NCI-H748 (cell line): Measurements from ENCODE around the gene PRDM2.
A peak's percentile ranks its signal among the peaks of the same experiment; 100 is the strongest.

Experiments
- DNase-seq: peaks from one replicate; lab custom pipeline; 2025; ENCODE audit not compliant: unreplicated experiment; lab: John Stamatoyannopoulos, UW

PRDM2 gene

DNA sequence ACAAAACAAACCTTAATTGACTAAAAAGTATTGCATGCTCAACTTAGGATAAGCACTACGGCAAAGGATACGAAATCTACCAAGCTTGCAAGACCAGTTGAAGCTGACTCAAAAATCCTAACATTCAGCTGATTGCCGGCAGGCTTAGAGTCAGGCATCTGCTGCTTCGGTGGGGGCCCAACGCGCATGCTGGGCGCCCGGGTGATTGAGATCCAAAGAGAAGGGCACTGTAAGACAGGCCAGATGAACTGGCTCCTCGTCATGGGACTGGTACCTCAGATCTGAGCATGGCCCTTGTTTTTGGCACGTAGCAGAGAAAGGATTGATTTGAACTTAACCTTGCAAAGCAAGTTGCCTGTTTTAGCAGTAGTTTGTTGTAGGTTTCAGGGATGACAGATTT lies 86.6 kb downstream of the PRDM2 start:
- DNase-seq = no peak

DNA sequence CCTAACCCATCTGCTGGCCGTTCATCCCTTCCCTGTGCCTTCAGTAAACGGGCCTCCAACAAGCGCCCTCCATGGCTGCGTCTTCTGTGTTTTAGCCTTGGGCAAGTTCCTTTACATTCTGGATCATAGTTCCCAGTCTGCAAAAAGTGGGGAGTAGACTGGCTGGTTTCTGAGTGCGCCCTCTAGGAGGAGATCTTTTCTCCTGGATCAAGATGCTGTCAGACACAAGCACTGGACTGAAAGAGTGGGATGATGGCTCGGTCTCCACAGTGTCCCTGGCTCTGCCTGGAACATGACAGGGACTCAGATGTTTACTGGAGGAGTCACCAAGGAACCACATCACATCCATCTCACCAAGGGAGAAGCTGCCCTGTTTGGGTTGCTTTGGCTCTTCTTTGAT lies 88.8 kb downstream of the PRDM2 start:
- no peak for DNase-seq

- no peak for DNase-seq
Measured at GRCh38 chr1:13790290-13791030, 90.5 kb downstream of the PRDM2 start.

DNA sequence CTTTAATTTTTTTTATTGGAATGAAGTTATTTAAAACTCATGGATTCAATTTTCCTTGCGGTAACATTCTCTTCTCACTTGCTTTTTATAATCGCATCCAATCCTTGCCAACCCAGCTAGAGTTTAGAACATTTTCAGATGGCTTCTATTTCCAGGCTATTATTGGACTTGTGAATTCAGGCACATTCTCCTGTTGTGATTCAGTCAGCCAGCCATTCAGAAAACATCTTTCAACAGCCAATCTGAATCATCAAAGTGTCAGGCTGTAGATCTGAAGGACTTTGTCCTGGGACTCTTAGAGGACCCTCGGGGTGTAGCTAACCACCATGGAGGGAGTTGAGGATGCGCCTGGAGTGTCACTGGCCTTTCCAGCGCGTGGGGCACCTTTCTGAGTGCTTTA lies 92.4 kb downstream of the PRDM2 start:
- no peak for DNase-seq

GRCh38 chr1:13793088-13793730 lies 93.2 kb downstream of the PRDM2 start:
- no peak for DNase-seq

DNA sequence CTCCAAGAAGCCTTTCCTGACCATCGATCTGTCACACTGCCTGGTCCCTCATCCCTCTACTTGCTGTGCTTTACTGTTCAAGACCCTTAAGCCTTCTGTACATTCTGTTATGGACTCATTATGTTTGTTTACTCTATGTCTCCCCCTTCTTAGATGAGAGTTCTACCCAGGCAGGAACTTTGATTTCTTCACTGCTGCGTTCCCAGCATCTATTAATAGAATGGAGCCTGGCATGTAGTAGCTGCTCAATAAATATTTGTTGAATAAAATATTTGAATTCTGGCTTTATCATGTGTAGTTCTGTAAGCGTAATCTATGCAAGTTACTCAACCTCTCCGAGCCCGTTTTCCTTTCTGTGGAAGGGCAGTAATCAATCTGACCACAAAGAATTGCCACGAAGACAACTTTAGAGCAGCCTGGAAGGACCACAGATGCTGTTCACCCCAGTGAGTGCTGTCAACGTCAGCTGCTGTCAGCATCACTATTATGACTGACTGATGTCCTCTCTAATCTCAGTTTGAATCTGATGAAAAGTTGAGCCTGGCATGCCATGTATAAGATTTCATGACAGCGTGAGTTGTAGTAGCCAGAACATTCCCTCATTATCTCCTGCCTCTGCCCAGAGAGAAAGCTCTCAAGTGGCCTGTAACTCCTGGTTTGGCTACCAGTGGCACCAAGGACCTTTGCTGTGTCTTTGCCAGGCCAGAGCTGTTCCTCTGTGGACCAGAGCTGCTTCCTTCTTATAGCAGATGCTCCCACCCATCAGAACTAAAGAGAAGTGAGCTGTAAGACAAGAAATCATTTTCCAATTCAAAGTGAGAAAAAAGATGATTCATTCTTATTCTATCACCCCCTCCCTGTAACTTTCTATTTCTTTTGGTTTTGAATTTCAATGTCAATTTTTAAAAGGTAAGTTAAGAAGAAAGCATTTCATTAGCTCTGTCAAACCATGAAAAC lies 94.5 kb downstream of the PRDM2 start:
- no peak for DNase-seq

DNA sequence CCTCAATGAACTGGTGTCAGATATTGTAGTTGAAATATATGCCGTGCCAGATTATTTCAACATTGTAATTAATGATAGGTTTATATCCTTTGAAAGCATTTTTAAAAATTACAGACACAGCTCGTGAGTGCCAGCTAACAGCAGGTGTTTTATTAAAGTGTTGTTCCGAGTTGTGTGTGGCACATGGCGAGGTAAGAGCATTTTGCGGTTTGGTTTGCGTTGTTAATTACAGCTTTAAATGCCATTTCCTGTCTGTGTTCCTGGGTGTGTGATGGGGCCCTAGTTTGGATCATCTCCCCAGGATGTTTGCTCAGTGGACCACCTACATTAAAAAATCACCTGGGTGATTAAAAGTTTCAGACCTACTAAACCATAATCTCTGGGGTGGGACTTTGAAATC lies 97.4 kb downstream of the PRDM2 start:
- peak; percentile 73 for DNase-seq

DNA sequence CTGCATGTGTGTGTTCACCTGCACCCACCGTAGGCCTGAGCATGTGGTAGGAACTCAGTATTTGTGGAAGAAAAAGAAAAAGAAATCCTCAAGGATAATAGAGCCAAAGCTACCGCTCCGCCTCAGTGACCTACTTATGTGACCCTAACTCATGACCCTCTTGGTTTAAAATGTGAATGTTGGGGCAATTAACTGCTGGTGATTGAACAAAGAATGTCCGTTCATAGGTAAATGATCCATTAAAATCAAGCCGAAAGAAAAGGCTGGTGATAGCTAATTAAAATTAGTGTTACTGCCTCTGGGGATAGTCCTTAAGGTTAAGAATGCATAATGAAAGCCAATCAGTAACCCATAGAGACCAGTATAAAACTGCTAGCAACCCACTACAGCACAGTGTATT lies 98.1 kb downstream of the PRDM2 start:
- DNase-seq = no peak

DNA sequence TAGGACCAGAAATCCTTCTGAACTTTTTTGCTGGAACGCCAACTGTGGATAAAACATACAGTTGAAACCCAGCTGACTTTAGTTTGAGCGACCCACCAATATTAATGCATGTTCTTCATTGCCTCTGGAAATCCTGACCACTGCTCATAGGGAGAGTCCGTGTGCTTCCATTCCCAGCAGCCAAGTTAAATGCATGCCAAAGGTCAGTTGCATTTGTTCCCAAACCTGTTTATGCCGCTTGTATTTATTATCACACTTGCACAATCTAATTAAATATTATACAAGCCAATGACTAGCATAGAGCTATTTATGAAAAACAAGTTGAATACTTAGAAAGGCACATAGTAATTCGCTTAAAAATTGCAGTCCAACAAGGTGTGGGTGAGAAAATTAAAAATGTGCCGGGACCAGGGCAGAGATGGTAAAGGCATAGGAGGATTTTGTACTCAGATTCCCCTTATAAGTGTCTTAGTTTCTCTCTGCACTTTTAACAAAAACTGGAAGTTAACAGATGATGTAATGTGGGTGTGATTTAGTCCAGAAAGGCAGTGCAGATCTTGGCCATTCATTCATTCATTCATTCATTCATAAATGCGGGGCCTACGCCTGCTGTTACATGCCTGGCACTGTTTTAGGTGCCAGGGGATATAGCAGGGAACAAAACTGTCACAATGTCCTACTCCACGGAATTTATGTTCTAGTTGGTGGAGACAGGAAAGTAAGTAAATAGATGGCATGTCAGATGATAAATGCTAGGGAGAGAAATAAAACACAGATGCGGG lies 99.7 kb downstream of the PRDM2 start:
- no peak for DNase-seq

GRCh38 chr1:13801232-13801631 lies 101.2 kb downstream of the PRDM2 start:
- DNase-seq = peak; percentile 2

DNA sequence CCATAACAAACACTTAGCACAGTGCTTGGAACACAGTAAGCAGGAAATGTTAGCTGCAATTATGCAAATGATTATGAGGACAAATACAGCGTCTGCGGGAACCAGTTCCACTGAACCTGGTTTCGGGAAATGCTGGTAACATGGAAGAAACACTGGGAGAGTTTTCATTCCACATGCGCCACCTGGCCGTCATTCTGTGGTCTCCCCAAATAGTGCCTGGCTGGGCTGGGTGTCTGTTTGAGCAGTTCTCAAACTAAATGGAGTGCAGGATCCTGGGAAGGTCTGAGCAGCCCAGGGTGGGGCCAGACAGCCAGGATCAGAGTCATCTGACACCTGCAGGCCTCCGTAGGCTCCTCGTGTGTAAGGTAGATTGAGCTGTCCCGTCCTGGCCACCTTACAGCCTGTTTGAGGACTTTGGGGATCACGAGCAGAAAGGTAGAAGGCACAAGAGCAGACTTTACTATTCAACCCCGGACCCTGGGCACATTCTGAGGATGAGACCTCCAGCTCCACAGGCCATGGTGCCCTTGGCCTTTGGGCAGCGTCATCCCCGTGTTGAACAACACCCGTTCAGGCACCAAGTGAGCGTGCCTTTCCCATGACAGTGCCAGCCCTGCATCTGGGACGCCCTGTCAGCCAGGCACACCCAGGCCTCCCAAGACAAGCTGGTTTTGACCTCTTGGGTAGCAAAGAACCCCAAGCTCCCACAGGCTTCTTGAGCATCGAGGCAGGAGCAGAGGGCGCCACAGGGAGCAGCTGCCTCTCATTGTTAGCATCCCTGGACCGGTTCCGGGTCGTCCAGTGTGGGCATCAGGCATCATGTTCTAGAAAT lies 101.9 kb downstream of the PRDM2 start:
- DNase-seq = no peak

- no peak for DNase-seq
Measured at GRCh38 chr1:13802782-13803545, 103.0 kb downstream of the PRDM2 start.

GRCh38 chr1:13803546-13804239 lies 103.7 kb downstream of the PRDM2 start:
- no peak for DNase-seq

GRCh38 chr1:13804240-13804633 lies 104.2 kb downstream of the PRDM2 start:
- DNase-seq = no peak

- no peak for DNase-seq
Measured at GRCh38 chr1:13805431-13805830, 105.4 kb downstream of the PRDM2 start.

- no peak for DNase-seq
Measured at GRCh38 chr1:13806108-13806507, 106.1 kb downstream of the PRDM2 start.

DNA sequence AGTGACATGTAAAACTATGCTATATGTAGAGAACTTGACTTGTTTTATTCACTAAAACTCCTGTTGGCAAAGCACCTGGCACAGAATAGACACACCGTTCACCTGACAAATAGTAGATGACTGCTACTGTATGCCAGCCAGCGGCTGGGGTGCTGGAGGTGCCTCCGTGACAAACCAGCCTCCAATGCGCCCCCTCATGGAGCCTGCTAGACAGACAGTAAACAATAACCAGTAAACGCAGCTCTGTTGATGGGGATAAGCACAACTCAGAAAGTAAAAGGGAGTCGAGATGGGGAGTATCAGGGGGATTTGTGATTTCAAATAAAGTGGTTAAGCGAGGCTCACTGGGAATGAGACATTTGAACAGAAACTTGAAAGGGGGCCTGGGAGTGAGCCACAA lies 107.2 kb downstream of the PRDM2 start:
- peak; percentile 7 for DNase-seq

DNA sequence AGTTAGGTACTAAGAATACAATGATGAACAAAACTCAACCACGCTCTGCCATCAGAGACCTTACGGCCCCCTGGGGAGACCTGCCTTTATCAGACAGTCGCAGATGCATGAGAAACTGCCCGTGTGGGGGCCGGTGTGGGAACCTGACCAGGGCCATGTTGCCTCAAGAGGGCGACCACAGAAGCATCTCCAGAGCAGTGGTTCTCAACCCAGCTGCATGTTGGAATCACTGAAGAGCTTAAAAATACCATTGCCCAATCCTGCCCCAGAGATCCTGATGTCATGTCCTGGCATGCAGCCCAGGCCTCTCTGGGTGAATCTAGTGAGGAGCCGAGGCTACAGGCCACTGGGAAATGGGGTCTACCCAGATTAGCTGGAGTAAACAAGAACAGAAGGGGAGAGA lies 108.7 kb downstream of the PRDM2 start:
- no peak for DNase-seq
